GM12864 (cell line): ENCODE measurements around the gene SPAM1.
"Not testable (repeated sequence)": the region's sequence is repeated elsewhere in the genome, so short reads cannot be mapped to it uniquely, and the experiment has no call there.

Source experiments
- DNase-seq: peaks from one replicate; pipeline ENCODE4 v3.0.0-alpha.2; 2011; ENCODE audit warnings: low read depth
- H3K4me3 ChIP-seq: 2 replicates; pipeline ENCODE4 v1.5.1; 2011; ENCODE audit warnings: mild to moderate bottlenecking, low read depth, low read length, control low read depth
- CTCF ChIP-seq: IDR thresholded peaks from 2 replicates; pipeline ENCODE4 v1.5.1; 2011; ENCODE audit warnings: low read depth, mild to moderate bottlenecking, moderate library complexity, low read length, control low read depth, inconsistent platforms; ENCODE audit errors: missing control alignments

Gene SPAM1

GRCh38 chr7:123924941-123925340 is at the start of gene SPAM1:
SPAM1 (plus strand) TSS chr7:123925241; CDS start chr7:123953571, 28,330 bp downstream.
- H3K4me3 ChIP-seq, result no peak within 1 kb of the TSS
- no peak for TF ChIP-seq CTCF
- no peak for DNase-seq

GRCh38 chr7:123876557-123877256 is 48.3 kb upstream of the SPAM1 start:
- no peak for DNase-seq
- TF ChIP-seq CTCF, result no peak
- H3K4me3 ChIP-seq, result no peak overlapping the region

- no peak overlapping the region for H3K4me3 ChIP-seq
- no peak for DNase-seq
- no peak for TF ChIP-seq CTCF
Measured at GRCh38 chr7:123879628-123880027, 45.4 kb upstream of the SPAM1 start.

GRCh38 chr7:123881300-123881699 is 43.7 kb upstream of the SPAM1 start:
- TF ChIP-seq CTCF, result no peak
- no peak for DNase-seq
- H3K4me3 ChIP-seq, result no peak overlapping the region

- DNase-seq, result no peak
Measured at GRCh38 chr7:123883154-123883553, 41.9 kb upstream of the SPAM1 start.

GRCh38 chr7:123888192-123888591 is 36.8 kb upstream of the SPAM1 start:
- no peak overlapping the region for H3K4me3 ChIP-seq
- no peak for DNase-seq
- TF ChIP-seq CTCF, result no peak

More at GRCh38 chr7:123883154-123883553, 41.9 kb upstream of the SPAM1 start:
- no peak for TF ChIP-seq CTCF
- no peak overlapping the region for H3K4me3 ChIP-seq

- not testable (repeated sequence) for DNase-seq, H3K4me3 ChIP-seq
Measured at GRCh38 chr7:123894753-123895152, 30.3 kb upstream of the SPAM1 start.
